Measurements from ENCODE around the gene NXN.
A peak's percentile ranks its signal among the peaks of the same experiment; 100 is the strongest.
"Not testable (repeated sequence)": the region's sequence is repeated elsewhere in the genome, so short reads cannot be mapped to it uniquely, and the experiment has no call there.

Gene NXN

GRCh38 chr17:863880-864279 lies 115.7 kb downstream of the NXN start:
- Histone ChIP-seq H3K36me3 (ENCODE audit: control insufficient read depth, insufficient read depth, low read length) (peaks cover 4% of the 10 kb centered on the region), H3K4me1 (ENCODE audit: control insufficient read depth, insufficient read depth, low read length) (peaks cover 14% of the 10 kb centered on the region), H3K27me3 (ENCODE audit: control insufficient read depth, insufficient read depth, low read length, poor library complexity, severe bottlenecking) (no peaks in the 10 kb centered on the region), H3K4me3 (ENCODE audit: insufficient read depth, low read depth, low read length) (no peak overlapping the region), H3K27ac (ENCODE audit: insufficient read depth, low read depth, low read length, poor library complexity, severe bottlenecking) (no peak overlapping the region), H3K9me3 (ENCODE audit: control insufficient read depth, low read length) (no peaks in the 10 kb centered on the region)
- WGBS, 2 experiments = 88 to 90% methylated on average over 23 of the region's 23 CpGs

- H3K9me3 ChIP-seq (ENCODE audit: control insufficient read depth, low read length) = no peaks in the 10 kb centered on the region
- H3K4me3 ChIP-seq (ENCODE audit: insufficient read depth, low read depth, low read length) = no peak overlapping the region
- peaks cover 17% of the 10 kb centered on the region for H3K4me1 ChIP-seq (ENCODE audit: control insufficient read depth, insufficient read depth, low read length)
- no peaks in the 10 kb centered on the region for H3K27me3 ChIP-seq (ENCODE audit: control insufficient read depth, insufficient read depth, low read length, poor library complexity, severe bottlenecking)
- H3K27ac ChIP-seq (ENCODE audit: insufficient read depth, low read depth, low read length, poor library complexity, severe bottlenecking) = no peak overlapping the region
- WGBS, 2 experiments = 96 to 97% methylated on average over 7 of the region's 7 CpGs
- peaks cover 4% of the 10 kb centered on the region for H3K36me3 ChIP-seq (ENCODE audit: control insufficient read depth, insufficient read depth, low read length)
Measured at GRCh38 chr17:862582-862981, 117.0 kb downstream of the NXN start.

DNA sequence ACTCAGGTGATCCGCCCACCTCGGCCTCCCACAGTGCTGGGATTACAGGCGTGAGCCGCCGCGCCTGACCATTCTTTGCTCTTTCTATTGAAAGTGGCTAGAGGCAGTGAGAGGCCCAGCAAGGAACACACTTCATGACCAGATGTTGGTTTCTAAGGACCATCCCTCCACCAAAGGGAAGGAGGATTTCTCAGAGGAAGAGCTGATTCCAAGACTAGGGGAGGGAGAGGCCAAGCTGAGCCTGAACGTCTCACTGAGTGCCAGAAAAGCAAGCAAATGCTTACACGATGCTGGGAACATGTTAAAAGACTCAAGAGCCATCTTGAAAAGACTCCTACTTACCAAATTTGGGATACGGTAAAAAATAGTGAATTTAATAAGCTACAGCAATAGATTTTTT lies 118.2 kb downstream of the NXN start:
- H3K27ac ChIP-seq (ENCODE audit: insufficient read depth, low read depth, low read length, poor library complexity, severe bottlenecking) = peak overlapping the region; percentile 44
- H3K36me3 ChIP-seq (ENCODE audit: control insufficient read depth, insufficient read depth, low read length) = no peaks in the 10 kb centered on the region
- WGBS, 2 experiments = 67 to 71% methylated on average over 8 to 9 of the region's 9 CpGs
- H3K4me3 ChIP-seq (ENCODE audit: insufficient read depth, low read depth, low read length) = no peak overlapping the region
- no peaks in the 10 kb centered on the region for H3K9me3 ChIP-seq (ENCODE audit: control insufficient read depth, low read length)
- no peaks in the 10 kb centered on the region for H3K27me3 ChIP-seq (ENCODE audit: control insufficient read depth, insufficient read depth, low read length, poor library complexity, severe bottlenecking)
- H3K4me1 ChIP-seq (ENCODE audit: control insufficient read depth, insufficient read depth, low read length) = peaks cover 17% of the 10 kb centered on the region

DNA sequence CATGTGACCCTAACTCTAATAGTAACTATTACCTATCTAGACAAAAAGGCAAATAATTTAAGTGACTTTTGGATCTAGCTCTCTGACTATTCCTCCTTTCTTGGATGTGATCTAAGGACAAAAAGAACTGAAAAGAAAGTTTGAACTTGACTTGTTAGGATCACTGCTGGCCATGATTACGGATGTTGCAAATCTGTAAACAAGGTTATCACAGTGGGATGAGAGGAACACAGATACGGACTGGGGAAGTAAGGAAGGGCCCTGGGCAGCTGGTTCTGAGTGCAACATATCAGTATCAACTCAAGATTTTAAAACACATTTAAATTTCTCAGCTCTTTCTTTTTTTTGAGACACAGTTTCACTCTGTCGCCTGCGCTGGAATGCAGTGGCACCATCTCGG lies 118.8 kb downstream of the NXN start:
- Histone ChIP-seq H3K27me3 (ENCODE audit: control insufficient read depth, insufficient read depth, low read length, poor library complexity, severe bottlenecking) (no peaks in the 10 kb centered on the region), H3K4me3 (ENCODE audit: insufficient read depth, low read depth, low read length) (no peak overlapping the region), H3K9me3 (ENCODE audit: control insufficient read depth, low read length) (no peaks in the 10 kb centered on the region), H3K27ac (ENCODE audit: insufficient read depth, low read depth, low read length, poor library complexity, severe bottlenecking) (no peak overlapping the region), H3K4me1 (ENCODE audit: control insufficient read depth, insufficient read depth, low read length) (peaks cover 17% of the 10 kb centered on the region), H3K36me3 (ENCODE audit: control insufficient read depth, insufficient read depth, low read length) (no peaks in the 10 kb centered on the region)
- WGBS, 2 experiments = 92 to 95% methylated on average over 5 of the region's 5 CpGs

DNA sequence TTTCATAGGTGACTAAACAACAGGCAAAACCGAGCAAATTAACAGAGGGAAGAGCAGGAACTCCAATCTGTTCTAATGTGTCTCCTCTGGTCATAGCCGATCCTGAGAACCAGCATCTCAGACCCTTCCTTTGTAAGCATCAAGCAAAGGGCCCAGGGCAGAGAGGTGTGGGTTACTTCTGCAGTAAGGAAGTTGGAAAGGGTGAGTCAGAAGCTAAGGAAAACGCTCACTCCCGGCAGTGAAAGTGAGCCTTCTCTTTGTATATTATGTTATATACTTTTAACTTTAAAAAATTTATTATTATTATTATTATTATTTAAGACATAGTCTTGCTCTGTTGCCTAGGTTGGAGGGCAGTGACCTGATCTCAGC lies 119.8 kb downstream of the NXN start:
- 84 to 89% methylated on average over 2 of the region's 4 CpGs for WGBS, 2 experiments
- Histone ChIP-seq H3K4me3 (ENCODE audit: insufficient read depth, low read depth, low read length) (no peak overlapping the region), H3K36me3 (ENCODE audit: control insufficient read depth, insufficient read depth, low read length) (no peaks in the 10 kb centered on the region), H3K9me3 (ENCODE audit: control insufficient read depth, low read length) (no peaks in the 10 kb centered on the region), H3K27ac (ENCODE audit: insufficient read depth, low read depth, low read length, poor library complexity, severe bottlenecking) (peak overlapping the region; percentile 82), H3K27me3 (ENCODE audit: control insufficient read depth, insufficient read depth, low read length, poor library complexity, severe bottlenecking) (no peaks in the 10 kb centered on the region), H3K4me1 (ENCODE audit: control insufficient read depth, insufficient read depth, low read length) (peaks cover 17% of the 10 kb centered on the region)

DNA sequence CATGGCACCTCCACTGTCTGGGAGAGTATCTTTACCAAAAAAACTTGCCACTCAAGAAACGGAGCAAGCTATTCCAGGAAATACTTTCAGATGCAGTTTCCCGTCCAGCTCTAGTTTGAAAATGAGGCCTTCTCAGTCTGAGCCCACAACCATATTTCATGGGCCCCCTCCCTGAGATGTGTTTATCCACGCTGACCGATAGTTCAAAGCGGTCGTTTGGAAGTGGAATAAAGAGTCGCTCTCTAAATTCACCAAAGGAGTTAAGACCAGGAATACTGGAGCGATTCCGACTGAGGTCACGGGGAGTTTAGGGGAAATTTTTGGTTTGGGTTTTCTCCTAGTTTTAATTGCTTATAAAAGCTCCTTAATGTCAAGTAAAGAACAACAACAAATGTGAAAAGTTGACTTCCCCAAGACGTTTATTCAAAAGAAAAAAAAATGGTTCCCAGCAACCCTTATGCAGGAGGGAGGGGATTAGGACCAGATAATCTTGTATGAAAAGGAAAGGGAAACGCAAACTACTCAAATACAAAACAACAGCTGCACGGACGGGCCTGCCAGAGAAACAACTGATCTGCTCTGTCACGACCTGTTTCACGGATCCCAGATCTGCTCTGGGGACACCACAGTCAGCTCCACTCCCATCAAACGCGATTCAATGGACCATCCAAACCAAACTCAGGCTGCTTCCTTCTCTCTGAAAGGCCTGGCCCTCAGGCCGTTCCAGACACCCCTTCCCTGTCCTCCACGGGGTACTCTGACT lies 120.3 kb downstream of the NXN start:
- no peaks in the 10 kb centered on the region for H3K27me3 ChIP-seq (ENCODE audit: control insufficient read depth, insufficient read depth, low read length, poor library complexity, severe bottlenecking)
- H3K4me3 ChIP-seq (ENCODE audit: insufficient read depth, low read depth, low read length) = no peak overlapping the region
- WGBS, 2 experiments = 76 to 80% methylated on average over 19 of the region's 20 CpGs
- H3K36me3 ChIP-seq (ENCODE audit: control insufficient read depth, insufficient read depth, low read length) = no peaks in the 10 kb centered on the region
- H3K9me3 ChIP-seq (ENCODE audit: control insufficient read depth, low read length) = no peaks in the 10 kb centered on the region
- peaks cover 17% of the 10 kb centered on the region for H3K4me1 ChIP-seq (ENCODE audit: control insufficient read depth, insufficient read depth, low read length)
- H3K27ac ChIP-seq (ENCODE audit: insufficient read depth, low read depth, low read length, poor library complexity, severe bottlenecking) = peak overlapping the region; percentile 82

DNA sequence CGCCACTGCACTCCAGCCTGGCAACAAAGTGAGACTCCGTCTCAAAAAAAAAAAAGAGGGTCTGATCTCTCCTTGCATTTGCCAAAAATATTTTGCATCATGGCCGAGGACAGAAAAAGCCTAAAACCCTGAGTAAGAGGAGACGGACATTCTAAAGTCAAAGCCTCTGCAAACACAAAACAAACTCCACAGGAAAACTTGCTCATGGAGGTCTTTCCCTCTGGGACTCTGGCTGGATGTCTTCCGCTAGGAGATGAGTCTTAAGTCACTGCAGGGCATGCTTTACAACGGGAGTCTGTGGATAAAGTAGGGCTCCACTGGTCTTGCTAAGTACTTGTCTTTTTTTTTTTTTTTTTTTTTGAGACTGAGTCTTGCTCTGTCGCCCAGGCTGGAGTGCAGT lies 123.4 kb downstream of the NXN start:
- no peaks in the 10 kb centered on the region for H3K36me3 ChIP-seq (ENCODE audit: control insufficient read depth, insufficient read depth, low read length)
- H3K4me1 ChIP-seq (ENCODE audit: control insufficient read depth, insufficient read depth, low read length) = peaks cover 21% of the 10 kb centered on the region
- H3K4me3 ChIP-seq (ENCODE audit: insufficient read depth, low read depth, low read length) = no peak overlapping the region
- WGBS, 2 experiments = 90 to 95% methylated on average over 7 of the region's 7 CpGs
- H3K27me3 ChIP-seq (ENCODE audit: control insufficient read depth, insufficient read depth, low read length, poor library complexity, severe bottlenecking) = no peaks in the 10 kb centered on the region
- H3K9me3 ChIP-seq (ENCODE audit: control insufficient read depth, low read length) = no peaks in the 10 kb centered on the region
- no peak overlapping the region for H3K27ac ChIP-seq (ENCODE audit: insufficient read depth, low read depth, low read length, poor library complexity, severe bottlenecking)

- no peak overlapping the region for H3K27ac ChIP-seq (ENCODE audit: insufficient read depth, low read depth, low read length, poor library complexity, severe bottlenecking)
- 88 to 95% methylated on average over 5 of the region's 5 CpGs for WGBS, 2 experiments
- H3K36me3 ChIP-seq (ENCODE audit: control insufficient read depth, insufficient read depth, low read length) = no peaks in the 10 kb centered on the region
- peaks cover 27% of the 10 kb centered on the region for H3K4me1 ChIP-seq (ENCODE audit: control insufficient read depth, insufficient read depth, low read length)
- H3K4me3 ChIP-seq (ENCODE audit: insufficient read depth, low read depth, low read length) = no peak overlapping the region
- no peaks in the 10 kb centered on the region for H3K27me3 ChIP-seq (ENCODE audit: control insufficient read depth, insufficient read depth, low read length, poor library complexity, severe bottlenecking)
- no peaks in the 10 kb centered on the region for H3K9me3 ChIP-seq (ENCODE audit: control insufficient read depth, low read length)
Measured at GRCh38 chr17:855569-855968, 124.0 kb downstream of the NXN start.

DNA sequence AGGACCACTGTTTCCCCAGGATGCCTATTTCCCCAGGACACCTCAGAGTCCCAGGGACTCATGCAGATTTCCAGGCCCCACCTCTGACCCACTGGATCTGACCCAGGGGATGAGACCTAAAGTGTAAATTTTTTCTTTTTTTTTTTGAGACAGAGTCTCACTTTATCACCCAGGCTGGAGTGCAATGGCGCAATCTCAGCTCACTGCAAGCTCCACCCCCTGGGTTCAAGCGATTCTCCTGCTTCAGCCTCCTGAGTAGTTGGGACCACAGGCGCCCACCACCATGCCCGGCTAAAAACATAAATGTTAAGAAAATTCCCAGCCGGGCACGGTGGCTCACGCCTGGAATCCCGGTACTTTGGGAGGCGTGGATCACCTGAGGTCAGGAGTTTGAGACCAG lies 126.7 kb downstream of the NXN start:
- not testable (repeated sequence) for H3K4me3 ChIP-seq (ENCODE audit: insufficient read depth, low read depth, low read length); H3K9me3 ChIP-seq (ENCODE audit: control insufficient read depth, low read length); H3K27me3 ChIP-seq (ENCODE audit: control insufficient read depth, insufficient read depth, low read length, poor library complexity, severe bottlenecking); H3K36me3 ChIP-seq (ENCODE audit: control insufficient read depth, insufficient read depth, low read length); H3K27ac ChIP-seq (ENCODE audit: insufficient read depth, low read depth, low read length, poor library complexity, severe bottlenecking)
- WGBS, 2 experiments = 91 to 93% methylated on average over 9 of the region's 9 CpGs
- peaks cover 24% of the 10 kb centered on the region for H3K4me1 ChIP-seq (ENCODE audit: control insufficient read depth, insufficient read depth, low read length)

DNA sequence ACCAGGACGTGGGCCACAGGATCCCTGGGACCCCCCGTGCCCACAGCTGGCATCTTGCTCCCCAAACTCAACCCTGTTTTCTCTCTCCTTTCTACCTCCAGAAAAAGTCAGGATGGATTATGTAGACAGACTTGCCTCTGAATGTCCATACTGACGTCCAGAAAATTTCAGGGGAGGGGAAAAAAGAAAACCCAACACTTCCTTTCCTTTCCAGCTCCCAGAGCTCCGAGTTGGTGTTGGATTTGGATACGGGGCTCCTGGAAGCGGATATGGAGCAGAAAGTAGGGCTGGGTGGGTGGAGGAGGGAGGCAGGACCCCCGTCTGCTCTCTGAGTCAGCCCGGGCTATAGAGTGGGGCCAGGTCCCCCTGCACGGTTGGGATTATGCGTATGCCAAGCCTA lies 127.2 kb downstream of the NXN start:
- H3K4me1 ChIP-seq (ENCODE audit: control insufficient read depth, insufficient read depth, low read length) = peaks cover 28% of the 10 kb centered on the region
- 79 to 82% methylated on average over 10 of the region's 10 CpGs for WGBS, 2 experiments
- H3K27ac ChIP-seq (ENCODE audit: insufficient read depth, low read depth, low read length, poor library complexity, severe bottlenecking) = no peak overlapping the region
- no peaks in the 10 kb centered on the region for H3K9me3 ChIP-seq (ENCODE audit: control insufficient read depth, low read length)
- no peaks in the 10 kb centered on the region for H3K27me3 ChIP-seq (ENCODE audit: control insufficient read depth, insufficient read depth, low read length, poor library complexity, severe bottlenecking)
- H3K4me3 ChIP-seq (ENCODE audit: insufficient read depth, low read depth, low read length) = no peak overlapping the region
- no peaks in the 10 kb centered on the region for H3K36me3 ChIP-seq (ENCODE audit: control insufficient read depth, insufficient read depth, low read length)

DNA sequence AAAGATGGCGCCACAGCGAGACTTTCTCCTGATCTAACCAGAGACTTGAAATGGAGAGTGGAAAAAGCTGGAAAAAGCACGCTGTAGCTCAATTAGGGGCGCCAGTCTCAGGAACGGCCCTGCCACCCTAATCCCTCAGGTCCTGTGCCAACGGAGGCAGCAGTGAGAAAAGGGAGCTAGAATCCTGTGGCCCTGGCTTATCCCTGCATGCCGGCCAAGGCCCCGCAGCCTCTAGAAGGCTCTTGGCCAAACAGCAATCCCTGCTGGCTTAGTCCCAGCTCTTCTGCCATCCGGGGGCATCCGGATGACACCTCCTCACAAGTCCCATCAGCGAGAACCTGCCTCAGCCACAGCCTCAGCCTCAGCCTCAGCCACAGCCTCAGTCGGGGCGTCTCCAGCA lies 127.7 kb downstream of the NXN start:
- Histone ChIP-seq H3K9me3 (ENCODE audit: control insufficient read depth, low read length) (no peaks in the 10 kb centered on the region), H3K4me3 (ENCODE audit: insufficient read depth, low read depth, low read length) (no peak overlapping the region), H3K27me3 (ENCODE audit: control insufficient read depth, insufficient read depth, low read length, poor library complexity, severe bottlenecking) (no peaks in the 10 kb centered on the region), H3K4me1 (ENCODE audit: control insufficient read depth, insufficient read depth, low read length) (peaks cover 30% of the 10 kb centered on the region), H3K27ac (ENCODE audit: insufficient read depth, low read depth, low read length, poor library complexity, severe bottlenecking) (no peak overlapping the region), H3K36me3 (ENCODE audit: control insufficient read depth, insufficient read depth, low read length) (no peaks in the 10 kb centered on the region)
- WGBS, 2 experiments = 93 to 94% methylated on average over 13 of the region's 13 CpGs

Data from ectodermal cell (in vitro differentiated cells).